Endometrial microvascular endothelial cells (primary cell): Measurements from ENCODE around the gene CBLN3. TPM values are rescaled to one million over a fixed set of nuclear protein-coding genes. Genes with fewer than 3 reads are reported as not detected.

Source experiments
- in situ Hi-C: cut with HindIII; loops from 2 replicates; pipeline ENCODE4 v1.10.0; 2017; ENCODE audit warnings: low sequenced_read_pairs, low pct_unique_long_range_greater_than_20kb; ENCODE audit errors: inconsistent ontology term
- total RNA-seq: library from RNA; depleted of rRNA; stranded (reverse); fragments of >200 nt; gene quantifications from one replicate; pipeline ENCODE4 v1.2.3, GENCODE V29; 2015; ENCODE audit errors: inconsistent ontology term

Gene CBLN3
- total RNA-seq, 1 donor from 2014 or later, result 1.3 TPM

- in situ Hi-C loops, result no loop called here
Measured at GRCh38 chr14:24428628-24429394, 657 bp downstream of the CBLN3 start.

- in situ Hi-C loops, result no loop called here
Measured at GRCh38 chr14:24427537-24428508, 1.6 kb downstream of the CBLN3 start.

- in situ Hi-C loops, result no loop called here
Measured at GRCh38 chr14:24426912-24427536, 2.4 kb downstream of the CBLN3 start.

GRCh38 chr14:24426150-24426911, 3.1 kb downstream of the CBLN3 start:
- in situ Hi-C loops, result no loop called here

GRCh38 chr14:24425704-24426103, 3.8 kb downstream of the CBLN3 start:
- in situ Hi-C loops, result no loop called here

- in situ Hi-C loops, result no loop called here
Measured at GRCh38 chr14:24422694-24423601, 6.5 kb downstream of the CBLN3 start.

GRCh38 chr14:24422261-24422660, 7.2 kb downstream of the CBLN3 start:
- in situ Hi-C loops, result no loop called here

GRCh38 chr14:24418492-24418873, 11.0 kb downstream of the CBLN3 start:
- in situ Hi-C loops, result no loop called here

GRCh38 chr14:24417832-24418491, 11.5 kb downstream of the CBLN3 start:
- in situ Hi-C loops, result no loop called here

GRCh38 chr14:24416932-24417619, 12.4 kb downstream of the CBLN3 start:
- in situ Hi-C loops, result no loop called here

- in situ Hi-C loops, result no loop called here
Measured at GRCh38 chr14:24416254-24416931, 13.1 kb downstream of the CBLN3 start.

GRCh38 chr14:24415421-24416253, 13.8 kb downstream of the CBLN3 start:
- in situ Hi-C loops, result no loop called here

GRCh38 chr14:24414732-24415420, 14.6 kb downstream of the CBLN3 start:
- in situ Hi-C loops, result no loop called here

- in situ Hi-C loops, result no loop called here
Measured at GRCh38 chr14:24414077-24414476, 15.4 kb downstream of the CBLN3 start.
